ENCODE measurements around the gene DSCAML1.

Gene DSCAML1

DNA sequence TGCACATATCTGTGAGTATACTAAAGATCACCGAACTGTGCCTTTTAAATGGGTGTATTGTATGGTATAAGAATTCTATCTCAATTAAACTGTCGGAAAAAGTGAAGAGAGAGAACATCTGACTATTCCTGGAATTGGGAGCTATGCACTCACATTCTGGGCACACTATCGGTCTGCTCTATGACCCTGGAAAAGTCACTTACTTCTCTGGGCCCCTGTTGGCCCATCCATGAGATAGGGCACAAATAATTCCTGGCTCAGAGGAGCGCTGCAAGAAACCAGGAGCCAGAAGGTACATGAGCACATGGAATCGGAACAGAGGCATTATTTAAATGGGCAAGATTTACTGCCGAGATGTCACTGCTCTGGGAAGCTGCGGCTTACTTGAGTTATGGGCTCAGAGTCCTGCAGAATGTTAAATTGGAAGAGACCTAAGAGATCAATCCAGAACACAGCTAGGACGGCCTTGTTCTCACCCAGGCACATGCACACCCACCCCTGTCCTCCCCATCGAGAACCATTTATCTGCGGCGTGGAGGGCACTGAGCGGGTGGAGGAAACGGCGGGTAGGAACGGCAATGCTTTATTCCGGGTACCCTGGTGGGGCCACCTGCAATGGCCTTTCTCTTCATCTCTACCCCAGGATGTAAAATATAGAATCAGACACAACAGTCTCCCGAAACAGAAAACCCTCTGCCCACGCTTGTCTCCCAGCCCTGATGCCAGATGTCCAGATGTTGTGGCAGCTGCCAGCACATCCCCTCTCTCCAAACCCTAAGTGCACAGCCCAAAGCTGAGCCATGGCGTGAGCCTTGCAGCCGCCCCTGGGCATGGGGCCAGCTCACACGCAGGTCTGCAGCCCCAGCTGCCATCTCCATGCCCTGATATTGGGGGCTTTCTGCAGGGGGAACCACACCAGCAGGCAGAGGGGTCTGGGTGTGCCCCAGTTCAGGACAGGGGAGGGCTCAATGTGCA, 142.4 kb downstream of the DSCAML1 start:
- DNase-seq = no peak

DNA sequence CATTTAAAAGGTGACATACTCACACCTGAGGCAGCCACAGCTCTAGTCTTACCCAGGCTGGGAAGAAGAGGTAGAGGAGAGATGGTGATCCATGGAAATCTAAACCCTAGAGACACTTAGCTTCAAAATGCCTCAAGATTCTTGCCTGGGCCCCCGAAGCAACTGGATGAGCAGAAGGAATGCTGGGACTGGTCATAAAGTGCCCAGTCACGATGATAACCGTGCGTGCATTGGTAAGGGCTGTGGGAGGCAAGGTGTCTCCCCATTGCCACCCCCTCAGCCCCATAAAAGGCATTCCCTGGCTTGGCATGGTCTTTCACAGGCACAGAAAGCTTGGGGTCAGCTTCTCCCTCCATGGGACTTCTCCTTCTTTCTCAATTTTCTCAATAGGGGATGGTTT, 144.5 kb downstream of the DSCAML1 start:
- DNase-seq = no peak

DNA sequence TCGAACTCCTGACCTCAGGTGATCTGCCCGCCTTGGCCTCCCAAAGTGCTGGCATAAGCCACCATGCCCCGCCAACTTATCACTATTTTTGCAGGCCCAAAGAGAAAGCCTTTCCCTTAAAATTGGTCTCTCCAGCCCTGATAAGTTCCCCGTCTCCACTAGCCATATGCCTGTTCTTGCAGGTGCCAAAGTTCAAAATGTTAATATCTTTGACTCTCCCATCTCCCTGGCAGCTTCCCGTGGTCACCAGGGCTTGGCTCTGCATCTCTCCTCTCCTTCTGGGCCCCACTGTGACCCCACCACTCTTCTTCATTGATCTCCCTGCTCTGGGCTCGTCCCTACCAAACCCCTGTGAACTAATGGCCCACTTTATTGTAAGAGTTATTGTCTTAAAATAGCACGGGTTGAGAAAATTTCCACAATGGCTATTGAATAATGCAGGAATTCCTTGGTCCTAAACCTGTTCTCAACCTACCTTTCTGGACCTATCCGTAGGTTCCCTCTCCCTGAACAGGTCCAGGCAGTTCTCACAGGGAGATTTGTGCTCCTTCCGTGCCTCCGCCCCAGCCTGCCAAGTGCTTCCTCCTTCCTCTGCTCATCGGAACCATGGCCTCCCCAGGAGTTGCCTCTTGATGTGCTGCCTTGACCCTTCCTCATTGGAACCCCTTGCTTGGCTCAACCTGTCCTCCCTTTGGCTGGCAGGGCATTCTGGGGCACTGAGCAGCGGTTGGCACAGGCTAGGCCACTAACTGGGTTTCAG, 147.5 kb downstream of the DSCAML1 start:
- no peak for DNase-seq

DNA sequence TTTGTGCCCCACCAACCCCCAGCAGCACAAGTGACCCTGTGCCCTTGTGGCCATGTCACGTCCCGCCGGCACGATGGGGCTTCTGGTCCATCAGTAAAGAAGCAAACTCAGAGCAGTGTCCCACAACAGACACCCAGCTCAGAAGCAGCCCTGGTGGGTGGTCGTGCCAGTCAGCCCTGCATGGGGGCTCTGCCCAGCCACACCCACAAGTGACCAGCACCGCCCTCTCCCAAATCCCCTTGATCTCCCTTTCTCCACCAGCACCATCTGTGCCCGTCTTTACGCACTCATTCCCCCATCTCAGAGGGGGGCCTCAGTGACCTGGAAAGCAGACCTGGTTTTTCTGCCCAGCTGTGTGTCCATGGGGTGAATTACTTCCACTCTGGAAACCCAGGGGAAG, 149.1 kb downstream of the DSCAML1 start:
- no peak for DNase-seq

DNA sequence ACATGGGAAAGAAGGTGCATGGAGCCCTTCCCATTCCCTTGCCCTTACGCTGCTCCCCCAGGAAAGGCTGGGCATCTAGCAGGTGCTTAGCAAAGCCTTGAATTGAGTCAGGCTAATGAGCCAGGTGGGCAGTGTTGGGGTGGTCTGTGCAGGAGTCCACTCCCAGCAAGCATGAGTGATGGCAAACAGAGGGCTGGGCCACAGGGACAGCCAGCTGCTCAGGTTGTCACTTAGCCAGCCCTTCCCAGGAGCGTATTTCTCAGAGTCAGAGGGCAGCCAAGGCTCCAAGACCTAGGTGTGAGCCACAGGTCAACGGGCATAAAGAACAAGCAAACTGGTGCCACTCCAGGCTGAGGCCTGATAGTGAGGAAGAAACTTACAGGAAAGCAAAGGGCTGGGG, 149.8 kb downstream of the DSCAML1 start:
- DNase-seq = no peak

DNA sequence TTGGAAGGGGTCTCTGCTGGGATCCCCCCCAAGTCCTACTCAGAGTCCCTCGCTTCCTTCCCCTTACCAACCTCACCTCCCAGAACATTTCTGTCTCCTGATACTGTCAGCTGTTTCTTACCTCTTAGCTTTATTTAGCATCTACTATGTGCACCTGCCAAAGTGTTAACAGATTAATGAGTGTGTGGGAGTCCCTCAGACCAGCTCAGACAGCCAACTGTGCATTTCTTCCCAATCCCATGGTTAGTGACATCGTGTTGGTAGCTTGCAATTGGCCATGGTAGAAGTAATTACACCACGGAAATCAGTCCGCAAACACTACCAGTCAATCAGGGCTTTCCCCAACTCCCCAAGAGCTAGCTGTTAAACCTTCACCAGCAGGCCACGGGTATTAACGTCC, 150.6 kb downstream of the DSCAML1 start:
- DNase-seq = no peak

DNA sequence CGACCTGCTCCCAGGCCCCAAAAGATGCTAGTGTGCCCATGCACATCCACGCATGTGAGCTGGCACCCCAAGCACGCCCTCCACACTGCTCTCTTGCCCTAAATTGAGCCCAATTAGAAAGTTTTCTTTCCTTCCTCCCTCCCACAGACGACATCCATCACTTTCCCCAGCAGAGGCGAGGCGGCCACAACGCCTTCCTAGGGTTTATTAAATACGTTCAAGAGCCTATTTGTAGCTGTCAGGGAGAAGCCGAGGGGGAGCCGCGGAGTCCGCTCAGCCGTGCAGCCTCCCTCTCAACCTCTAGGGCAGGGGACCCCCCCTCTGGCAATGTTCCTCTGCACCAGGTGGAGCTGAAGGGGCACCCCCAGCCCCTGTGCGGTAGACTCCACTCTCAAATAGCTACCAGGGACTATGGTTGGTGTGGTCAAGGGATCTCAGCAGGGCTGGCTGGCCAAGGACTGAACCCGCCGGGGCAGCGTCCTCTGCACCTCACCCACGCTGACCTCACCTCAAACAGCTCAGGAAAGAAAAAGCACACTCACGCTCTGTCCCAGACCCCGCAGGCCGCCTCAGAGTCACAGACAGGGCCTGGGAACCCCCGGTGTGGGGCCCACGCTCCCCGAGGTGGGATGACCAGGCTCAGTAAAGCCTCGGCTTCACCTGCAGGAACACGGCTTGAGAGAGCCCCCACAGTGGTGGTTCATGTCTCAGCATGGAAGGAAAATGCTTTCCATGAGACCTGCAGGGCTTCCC, 152.4 kb downstream of the DSCAML1 start:
- no peak for DNase-seq

DNA sequence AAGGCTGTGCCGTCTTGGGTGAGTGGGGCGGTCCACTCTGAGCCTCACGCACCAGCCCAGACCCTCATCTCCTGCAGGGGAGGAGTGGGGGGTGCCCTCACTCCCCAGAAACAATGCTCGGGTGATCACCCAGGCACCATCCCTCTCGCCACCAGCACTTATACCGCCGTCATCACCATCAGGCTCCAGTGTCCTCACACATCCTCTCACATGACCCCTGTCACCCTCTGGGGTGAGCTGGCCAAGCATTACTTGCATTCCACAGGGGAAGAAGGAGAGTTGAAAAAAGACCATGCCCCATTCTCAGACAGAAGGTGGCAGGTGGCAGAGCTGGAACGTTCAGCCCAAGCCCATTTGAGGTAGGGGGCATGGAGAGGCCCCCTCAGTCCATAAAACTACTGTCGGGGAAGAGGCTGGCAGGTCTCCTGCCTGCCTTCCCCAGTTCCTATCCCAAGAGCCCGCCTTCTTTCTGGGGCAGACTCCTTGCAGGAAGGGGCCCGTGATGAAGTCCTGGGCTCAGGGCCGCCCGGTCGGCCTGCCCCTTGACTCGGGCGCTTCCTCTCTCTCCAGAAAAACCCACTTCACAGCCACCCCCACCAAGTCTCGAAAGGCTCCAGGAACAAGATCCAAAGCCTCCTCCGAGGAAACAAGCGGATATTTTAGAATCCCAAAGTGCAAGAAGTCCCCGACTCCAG, 153.3 kb downstream of the DSCAML1 start:
- no peak for DNase-seq

DNA sequence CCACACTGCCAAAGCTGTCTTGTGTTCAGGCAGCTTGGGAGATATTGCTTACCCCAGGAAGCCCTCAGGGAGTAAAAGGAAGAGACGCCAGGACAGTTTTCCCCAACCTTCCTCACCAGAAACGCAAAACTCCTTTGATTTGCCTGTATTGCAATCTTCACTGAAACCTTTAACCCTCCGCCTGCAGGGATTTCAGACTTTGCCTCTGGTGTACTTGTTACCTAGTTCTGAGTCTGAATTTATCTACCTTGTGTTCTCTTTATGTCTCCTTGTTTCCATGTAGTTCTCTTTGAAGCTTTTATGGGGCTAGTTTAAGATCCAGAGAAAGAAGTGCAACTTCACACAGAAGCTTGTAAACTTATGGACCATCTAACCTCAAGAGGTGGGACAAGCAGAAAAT, 154.2 kb downstream of the DSCAML1 start:
- DNase-seq = no peak

DNA sequence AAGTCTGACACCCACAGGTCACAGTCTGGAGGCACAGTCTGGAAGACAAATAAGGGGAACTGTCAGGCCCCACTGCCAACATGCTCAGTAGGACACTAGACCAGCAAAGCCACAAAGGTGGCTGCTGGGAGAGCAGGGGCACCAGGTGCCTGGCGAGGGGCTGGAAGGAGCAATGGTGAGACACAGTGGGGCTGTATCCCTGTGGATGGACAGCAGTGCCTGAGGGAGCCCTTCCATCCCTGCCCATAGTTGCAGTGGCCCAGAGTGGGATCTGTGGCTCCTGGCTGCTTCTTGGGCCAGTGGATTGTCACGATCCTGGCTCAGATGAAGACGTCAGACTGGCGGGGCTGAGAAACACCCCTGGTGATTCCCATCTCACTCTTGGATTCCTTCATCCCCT, 154.6 kb downstream of the DSCAML1 start:
- no peak for DNase-seq

DNA sequence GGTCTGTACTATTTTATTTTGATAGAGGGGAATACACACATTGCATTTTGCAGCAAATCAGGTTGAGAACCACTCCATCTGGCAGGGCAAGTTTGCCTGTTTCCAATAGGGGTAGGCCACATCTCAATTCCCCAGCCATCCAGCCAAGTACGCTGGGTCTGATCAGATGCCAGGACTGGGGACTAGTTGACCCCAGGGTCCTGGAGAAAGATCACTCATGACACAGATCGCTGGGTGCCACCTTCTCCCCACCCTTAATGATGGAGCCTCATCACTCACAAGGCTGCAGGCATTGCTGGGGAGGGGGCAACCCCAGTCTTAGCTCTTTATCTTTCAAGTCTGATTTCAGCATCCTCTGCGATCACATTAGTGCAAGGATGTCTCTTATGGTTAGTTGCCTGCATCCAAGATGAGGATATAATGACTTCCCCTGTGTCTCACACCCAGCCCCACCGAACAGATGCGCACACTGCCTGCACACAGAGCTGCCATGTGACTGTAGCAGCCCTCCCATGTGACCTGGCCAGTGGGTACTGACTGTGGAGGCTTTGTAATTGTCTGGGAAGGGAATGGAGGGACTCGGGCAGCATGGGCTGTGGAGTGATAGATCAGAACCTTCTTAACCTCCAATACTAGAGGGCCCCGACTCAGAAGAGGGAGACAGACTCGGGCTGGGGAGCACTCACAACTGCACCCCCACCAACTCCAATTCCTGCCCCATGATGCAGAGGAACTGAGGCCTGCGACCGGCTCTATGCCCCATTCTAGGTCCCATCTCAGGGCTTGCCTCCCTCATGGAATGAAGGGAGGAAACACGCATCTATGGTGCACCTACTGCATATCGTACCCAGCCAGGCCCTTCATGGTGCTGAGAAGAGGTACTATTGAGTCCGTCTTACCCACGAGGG, 155.8 kb downstream of the DSCAML1 start:
- DNase-seq = no peak

DNA sequence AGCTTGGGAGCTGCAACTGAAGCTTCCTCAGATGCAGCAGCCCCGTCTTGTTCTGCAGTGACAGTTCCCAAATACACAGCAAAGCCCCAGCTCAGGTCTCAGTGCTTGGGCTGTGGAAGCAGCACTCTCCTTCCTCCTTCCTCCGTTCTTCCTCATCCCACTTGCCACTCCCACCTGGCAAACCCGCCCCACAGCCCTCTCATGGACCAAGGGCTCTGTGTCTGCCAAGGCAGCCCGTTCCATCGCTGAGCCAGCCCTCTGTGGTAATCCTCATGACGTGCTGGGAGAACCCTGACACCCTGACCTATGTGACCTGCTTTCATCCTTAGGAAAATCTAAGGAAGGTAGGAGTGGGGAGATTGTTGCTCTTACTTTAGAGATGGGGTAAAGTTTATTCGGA, 157.0 kb downstream of the DSCAML1 start:
- no peak for DNase-seq

DNA sequence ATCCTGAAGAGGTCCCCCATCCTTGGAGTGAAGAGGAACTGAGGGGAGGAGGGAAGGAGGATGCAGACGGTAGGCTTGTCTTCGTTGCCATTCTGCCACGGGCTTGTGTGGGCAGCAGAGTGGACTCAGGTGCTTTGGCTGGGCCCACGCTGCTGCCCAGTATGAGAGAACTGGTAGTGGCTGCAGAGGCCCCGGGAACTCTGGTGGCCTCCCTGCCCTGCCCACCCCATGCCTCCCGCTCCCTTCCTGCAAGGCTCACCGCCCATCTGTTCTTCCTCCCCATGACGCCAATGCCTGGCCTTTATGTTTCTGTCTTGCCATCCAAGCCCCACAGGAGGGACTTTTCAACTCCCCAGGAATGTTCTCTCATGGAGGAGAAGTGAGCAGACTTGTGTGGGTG, 157.4 kb downstream of the DSCAML1 start:
- no peak for DNase-seq

DNA sequence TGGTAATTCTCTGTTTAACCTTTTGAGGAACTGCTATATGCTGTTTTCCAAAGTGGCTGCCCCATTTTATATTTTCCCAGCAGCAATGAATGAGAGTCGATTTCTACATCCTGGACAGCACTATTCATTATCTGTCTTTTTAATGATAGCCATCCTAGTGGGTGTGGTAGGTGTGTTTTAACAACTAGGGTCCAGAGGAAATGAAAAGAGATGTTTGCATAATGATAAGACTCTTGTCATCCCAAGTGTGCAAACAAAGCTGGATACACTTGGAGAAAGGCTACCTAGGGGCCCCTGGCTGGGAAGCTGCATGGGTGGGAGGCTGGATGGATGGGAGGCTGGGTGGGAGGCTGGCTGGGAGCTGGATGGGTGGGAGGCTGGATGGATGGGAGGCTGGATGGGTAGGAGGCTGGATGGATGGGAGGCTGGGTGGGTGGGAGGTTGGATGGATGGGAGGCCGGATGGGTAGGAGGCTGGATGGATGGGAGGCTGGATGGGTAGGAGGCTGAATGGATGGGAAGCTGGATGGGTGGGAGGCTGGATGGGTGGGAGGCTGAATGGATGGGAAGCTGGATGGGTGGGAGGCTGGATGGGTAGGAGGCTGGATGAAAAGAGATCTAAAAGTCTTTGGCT, 158.0 kb downstream of the DSCAML1 start:
- no peak for DNase-seq

DNA sequence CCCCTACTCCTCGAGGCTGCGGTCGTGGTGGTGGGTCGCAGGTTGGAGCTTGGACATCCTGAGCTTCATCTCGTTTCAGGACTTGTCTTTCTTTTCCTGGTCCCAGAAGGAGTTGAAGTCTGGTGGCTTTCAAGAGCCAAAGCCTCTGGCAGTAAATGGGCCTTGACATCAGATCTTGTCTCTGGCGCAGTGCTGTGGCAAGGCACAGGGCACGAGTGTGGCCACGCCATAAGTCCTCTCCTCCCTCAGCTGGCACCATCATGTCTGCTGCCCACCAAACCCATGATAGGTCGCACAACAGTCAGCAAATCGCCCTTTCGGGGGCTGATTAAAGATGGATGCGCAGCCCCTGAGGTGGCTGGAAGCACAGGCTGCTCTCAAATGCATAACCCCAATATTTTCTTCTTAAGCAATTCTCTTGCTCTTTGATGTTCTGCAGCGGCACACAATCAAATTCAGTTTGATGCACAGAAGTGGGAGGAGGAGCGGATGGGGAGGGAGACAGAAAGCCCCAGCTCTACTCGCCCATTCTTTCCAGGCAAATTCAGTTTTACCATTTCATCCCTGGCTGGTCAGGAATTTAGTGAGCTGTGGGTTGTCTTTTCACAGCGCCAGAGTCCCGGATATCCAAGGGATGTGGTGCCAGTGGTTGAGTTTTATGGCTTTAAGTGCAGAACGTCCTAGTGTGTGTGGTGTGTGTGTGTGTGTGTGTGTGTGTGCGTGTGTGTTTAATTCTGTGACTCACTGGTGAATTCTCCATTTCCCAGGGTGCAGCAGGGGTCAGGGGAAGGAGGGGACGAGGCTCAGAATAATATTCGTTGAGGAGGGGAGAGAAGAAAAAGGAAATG, 162.0 kb downstream of the DSCAML1 start:
- DNase-seq = no peak

DNA sequence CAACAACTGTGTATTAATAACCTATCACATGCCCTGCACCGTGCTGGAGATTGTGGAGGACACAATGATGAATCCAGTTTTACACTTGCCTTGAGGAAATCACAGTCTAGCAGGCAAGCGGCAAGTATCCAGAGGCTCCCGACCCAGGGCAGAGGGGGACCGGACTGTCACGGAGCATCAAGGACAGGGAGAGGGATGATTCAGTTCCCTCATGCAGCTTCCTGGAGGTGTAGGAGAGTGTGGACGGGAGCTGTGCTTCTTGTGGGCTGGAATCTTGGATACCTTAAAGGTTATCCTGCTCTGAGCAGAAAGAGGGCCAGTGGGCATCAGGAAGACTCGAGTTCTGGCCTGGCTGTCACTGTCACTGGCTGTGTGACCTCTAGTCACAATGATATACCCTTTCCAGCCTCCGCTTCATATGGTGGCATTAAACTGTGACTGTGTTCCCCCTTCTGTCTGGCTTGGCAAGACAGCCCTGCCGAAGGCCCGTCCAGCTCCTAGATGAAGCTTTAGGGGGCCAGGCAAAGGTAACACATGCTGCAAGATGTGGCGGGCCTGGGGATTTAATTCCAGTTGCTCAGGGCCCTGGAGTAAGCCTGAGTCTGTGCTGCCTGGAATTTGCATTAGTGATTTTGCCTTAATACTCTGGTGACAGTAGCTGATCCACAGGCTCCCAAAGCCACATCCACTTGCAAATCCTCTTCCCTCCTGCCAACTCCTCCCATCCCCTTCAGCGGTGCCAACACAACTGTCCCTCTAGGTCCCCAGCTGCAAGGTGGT, 162.8 kb downstream of the DSCAML1 start:
- DNase-seq = no peak

DNA sequence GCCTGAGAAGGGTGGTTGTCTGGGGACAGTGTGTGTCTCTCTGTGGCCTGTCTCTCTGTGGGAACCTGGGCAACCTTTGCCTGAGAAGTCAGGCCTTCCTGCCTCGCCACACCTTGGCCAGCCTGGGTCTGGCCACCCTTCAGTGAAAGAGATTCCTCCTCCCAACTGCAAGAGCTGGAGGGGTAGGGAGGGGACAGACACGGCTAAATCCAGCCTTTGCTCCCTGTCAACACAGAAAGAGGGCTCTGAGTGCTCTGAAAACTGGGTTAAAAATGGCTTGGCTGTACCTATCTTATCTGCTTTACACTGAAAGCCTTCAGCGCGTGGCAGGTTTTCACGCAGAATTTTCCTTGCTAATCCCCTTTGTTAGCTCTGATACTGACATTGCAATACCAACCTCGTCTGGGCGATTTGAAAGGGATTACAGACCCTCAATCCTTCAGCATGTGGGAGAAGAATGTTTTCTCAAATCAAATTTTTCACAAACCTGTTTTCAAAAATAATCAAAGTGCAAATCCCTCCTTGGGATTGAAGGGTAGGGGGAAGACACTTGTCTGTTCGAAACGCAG, 163.7 kb downstream of the DSCAML1 start:
- DNase-seq = no peak

DNA sequence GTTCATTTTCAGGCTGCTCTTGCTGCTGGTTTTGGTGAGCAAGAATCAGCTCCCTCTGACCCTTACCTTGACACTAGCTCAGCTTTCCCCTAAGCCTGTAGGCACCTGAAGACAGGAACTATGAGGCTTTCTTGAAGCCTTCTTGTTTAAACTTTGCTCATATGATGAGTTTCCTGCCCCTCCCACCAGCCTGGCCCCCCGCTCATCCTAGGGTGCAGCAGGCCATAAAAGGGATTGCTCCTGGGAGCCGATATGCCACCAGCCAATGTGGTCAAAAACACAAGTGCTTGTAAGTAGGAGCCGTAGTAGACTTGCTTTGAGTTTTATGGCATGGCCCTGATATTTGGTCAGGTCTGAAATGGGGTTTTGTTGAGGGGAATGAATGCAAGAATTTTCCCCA, 164.7 kb downstream of the DSCAML1 start:
- DNase-seq = no peak

Data from activated CD4-positive, alpha-beta T cell treated with anti-CD3 and anti-CD28 coated beads, Interleukin-2, amount 50 U/mL, for 4 hours (primary cell).